OCI-LY7 (cell line): ENCODE data around the gene ALDH1L2. TPM values are rescaled to one million over a fixed set of nuclear protein-coding genes. Genes with fewer than 3 reads are reported as not detected.

Experiments
- BruUV-seq: library from RNA; stranded (reverse); fragments of 400-500 nt; replicated peaks from 2 replicates; lab custom pipeline; 2021; lab: Mats Ljungman, UMichigan
- CTCF ChIA-PET: fragments of 300-600 bp; sonication (Branson Sonifier 250); formaldehyde crosslinking; loops from one replicate; lab custom pipeline; 2022; ENCODE audit warnings: antibody characterized with exemption; ENCODE audit not compliant: unreplicated experiment; lab: Charles Lee
- POLR2A ChIA-PET: fragments of 300-600 bp; sonication (Branson Sonifier 250); formaldehyde crosslinking; loops from one replicate; lab custom pipeline; 2022; ENCODE audit warnings: antibody characterized with exemption; lab: Charles Lee
- DNase-seq: peaks from one replicate; pipeline ENCODE4 v3.0.0-alpha.2; 2015; ENCODE audit warnings: low spot score
- H2AFZ ChIP-seq: fragments of 200-600 bp; sonication (generic), shearing (Covaris generic); 2 replicates; pipeline ENCODE4 v1.6.1; 2014; ENCODE audit warnings: mild to moderate bottlenecking, antibody characterized with exemption, low read length, moderate library complexity
- H3K27ac ChIP-seq: fragments of 200-600 bp; sonication (generic); 2 replicates; pipeline ENCODE4 v1.5.1; 2014; ENCODE audit warnings: mixed run types, low read depth, mild to moderate bottlenecking, moderate library complexity, low read length, inconsistent platforms; ENCODE audit not compliant: poor library complexity, severe bottlenecking
- H3K36me3 ChIP-seq: fragments of 200-600 bp; sonication (generic); 2 replicates; pipeline ENCODE4 v1.6.1; 2014; ENCODE audit warnings: mild to moderate bottlenecking, antibody characterized with exemption, low read length, moderate library complexity, mixed read lengths; ENCODE audit not compliant: insufficient read depth
- H3K4me1 ChIP-seq: fragments of 200-600 bp; sonication (generic); 2 replicates; pipeline ENCODE4 v1.5.1; 2014; ENCODE audit warnings: mild to moderate bottlenecking, low read length; ENCODE audit not compliant: insufficient read depth, poor library complexity, severe bottlenecking
- H3K4me2 ChIP-seq: fragments of 200-600 bp; sonication (generic); 2 replicates; pipeline ENCODE4 v1.6.1; 2014; ENCODE audit warnings: mild to moderate bottlenecking, low read length
- H3K4me3 ChIP-seq: fragments of 200-600 bp; sonication (generic); 2 replicates; pipeline ENCODE4 v1.5.1; 2014; ENCODE audit warnings: mild to moderate bottlenecking, low read depth, low read length; ENCODE audit not compliant: poor library complexity, severe bottlenecking
- H3K79me2 ChIP-seq: fragments of 200-600 bp; sonication (generic); 2 replicates; pipeline ENCODE4 v1.6.1; 2016; ENCODE audit warnings: low read depth, mild to moderate bottlenecking, low read length, moderate library complexity, mixed read lengths; ENCODE audit not compliant: insufficient read depth
- H3K9me2 ChIP-seq: fragments of 200-600 bp; sonication (generic); 2 replicates; pipeline ENCODE4 v1.6.1; 2016; ENCODE audit warnings: mild to moderate bottlenecking, low read length, mixed read lengths; ENCODE audit not compliant: insufficient read depth
- H3K9me3 ChIP-seq: fragments of 200-600 bp; sonication (generic); 2 replicates; pipeline ENCODE4 v1.6.1; 2014; ENCODE audit warnings: mild to moderate bottlenecking, mixed run types, low read length, mixed read lengths
- H4K20me1 ChIP-seq: fragments of 200-600 bp; sonication (generic); 2 replicates; pipeline ENCODE4 v1.6.1; 2014; ENCODE audit warnings: mild to moderate bottlenecking, antibody characterized with exemption, low read length, moderate library complexity, mixed read lengths; ENCODE audit not compliant: insufficient read depth
- EZH2phosphoT487 ChIP-seq: fragments of 200-600 bp; sonication (generic); IDR thresholded peaks from 2 replicates; pipeline ENCODE4 v1.6.1; 2018; ENCODE audit warnings: low read depth, borderline replicate concordance, mild to moderate bottlenecking, mixed run types, antibody characterized with exemption, low read length, moderate library complexity, mixed read lengths
- intact Hi-C: fragments of 100-400 bp; cut with micrococcal nuclease; formaldehyde crosslinking; loops from one replicate; pipeline ENCODE4 v1.10.0; 2022; ENCODE audit not compliant: unreplicated experiment
- total RNA-seq, 2 experiments: library from RNA; depleted of rRNA in 1 of 2; stranded (reverse); fragments of >200 nt in 1 of 2; shearing (Covaris generic) in 1 of 2; gene quantifications; 2 replicates each; pipeline ENCODE4 v1.2.3, GENCODE V29; 2014 to 2022
- TF ChIP-seq, protein P1 (sequence below): fragments of 200-600 bp; sonication (generic); conservative IDR thresholded peaks from 2 replicates; pipeline ENCODE4 v1.5.1; 2014; ENCODE audit warnings: mild to moderate bottlenecking, antibody characterized with exemption, low read length, moderate library complexity, mixed read lengths

Gene ALDH1L2
- total RNA-seq, 2 experiments from 2014 or later, result 0.25 TPM; not detected in 1

DNA sequence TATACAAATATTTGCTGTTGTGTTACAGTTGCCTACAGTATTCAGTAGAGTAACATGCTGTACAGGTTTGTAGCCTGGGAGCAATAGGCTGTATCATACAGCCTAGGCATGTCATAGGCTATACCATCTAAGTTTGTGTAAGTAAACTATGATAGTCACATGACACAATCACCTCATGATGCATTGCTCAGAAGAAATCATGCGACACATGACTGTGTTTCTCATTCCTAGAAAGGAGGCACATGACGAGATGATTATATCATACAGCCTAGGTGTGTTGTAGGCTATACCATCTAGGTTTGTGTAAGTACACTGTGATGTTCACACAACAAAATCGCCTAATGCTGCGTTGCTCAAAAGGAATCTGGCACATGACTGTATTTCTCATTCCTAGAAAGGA lies 66.2 kb downstream of the ALDH1L2 start:
- Histone ChIP-seq H3K9me2 (no peaks in the 10 kb centered on the region), H2AFZ (no peak overlapping the region), H3K9me3 (no peaks in the 10 kb centered on the region), H3K4me1 (no peaks in the 10 kb centered on the region), H3K79me2 (no peaks in the 10 kb centered on the region), H3K27ac (no peak overlapping the region), H4K20me1 (no peaks in the 10 kb centered on the region), H3K36me3 (peaks cover 38% of the 10 kb centered on the region), H3K4me2 (no peak overlapping the region), H3K4me3 (no peak overlapping the region)
- TF ChIP-seq, protein P1, sequence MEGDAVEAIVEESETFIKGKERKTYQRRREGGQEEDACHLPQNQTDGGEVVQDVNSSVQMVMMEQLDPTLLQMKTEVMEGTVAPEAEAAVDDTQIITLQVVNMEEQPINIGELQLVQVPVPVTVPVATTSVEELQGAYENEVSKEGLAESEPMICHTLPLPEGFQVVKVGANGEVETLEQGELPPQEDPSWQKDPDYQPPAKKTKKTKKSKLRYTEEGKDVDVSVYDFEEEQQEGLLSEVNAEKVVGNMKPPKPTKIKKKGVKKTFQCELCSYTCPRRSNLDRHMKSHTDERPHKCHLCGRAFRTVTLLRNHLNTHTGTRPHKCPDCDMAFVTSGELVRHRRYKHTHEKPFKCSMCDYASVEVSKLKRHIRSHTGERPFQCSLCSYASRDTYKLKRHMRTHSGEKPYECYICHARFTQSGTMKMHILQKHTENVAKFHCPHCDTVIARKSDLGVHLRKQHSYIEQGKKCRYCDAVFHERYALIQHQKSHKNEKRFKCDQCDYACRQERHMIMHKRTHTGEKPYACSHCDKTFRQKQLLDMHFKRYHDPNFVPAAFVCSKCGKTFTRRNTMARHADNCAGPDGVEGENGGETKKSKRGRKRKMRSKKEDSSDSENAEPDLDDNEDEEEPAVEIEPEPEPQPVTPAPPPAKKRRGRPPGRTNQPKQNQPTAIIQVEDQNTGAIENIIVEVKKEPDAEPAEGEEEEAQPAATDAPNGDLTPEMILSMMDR, result no peak
- TF ChIP-seq EZH2phosphoT487, result no peak
- no TSS peak for BruUV-seq
- POLR2A ChIA-PET, result interaction anchor here (0.7 kb wide), 1 partner anchor 37 kb away, joined by 3 read pairs; no protein-coding TSS in a partner anchor
- intact Hi-C loops, result no loop called here
- peak; percentile 8 for DNase-seq
- CTCF ChIA-PET, result no interaction called here

DNA sequence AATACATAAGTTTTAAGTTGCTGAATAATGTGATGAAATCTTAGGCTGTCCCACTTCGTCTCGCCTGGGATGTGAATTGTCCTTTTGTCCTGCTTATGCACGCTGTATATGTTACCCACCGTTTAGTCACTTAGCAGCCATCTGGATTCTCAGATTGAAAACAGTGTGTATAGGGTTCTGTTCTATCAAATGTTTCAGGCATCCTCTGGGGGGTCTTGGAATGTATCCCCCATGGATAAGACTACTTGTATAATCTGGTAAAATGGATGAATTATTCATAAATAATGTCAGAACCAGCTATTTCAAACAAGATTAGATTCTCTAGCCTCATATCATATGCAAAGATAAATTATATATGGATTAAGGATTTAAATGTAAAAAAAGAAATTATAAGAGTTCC lies 68.7 kb downstream of the ALDH1L2 start:
- Histone ChIP-seq H3K4me3 (no peak overlapping the region), H3K79me2 (no peaks in the 10 kb centered on the region), H3K9me3 (no peaks in the 10 kb centered on the region), H3K4me2 (no peak overlapping the region), H2AFZ (no peak overlapping the region), H3K4me1 (no peaks in the 10 kb centered on the region), H4K20me1 (no peaks in the 10 kb centered on the region), H3K36me3 (peaks cover 55% of the 10 kb centered on the region), H3K27ac (no peak overlapping the region), H3K9me2 (no peaks in the 10 kb centered on the region)
- ChIA-PET POLR2A (interaction anchor here (0.7 kb wide), 1 partner anchor 1090 kb away, joined by 4 read pairs; no protein-coding TSS in a partner anchor), CTCF (no interaction called here)
- intact Hi-C loops, result no loop called here
- TF ChIP-seq, protein P1, result no peak
- no peak for TF ChIP-seq EZH2phosphoT487
- BruUV-seq, result no TSS peak
- DNase-seq, result no peak

DNA sequence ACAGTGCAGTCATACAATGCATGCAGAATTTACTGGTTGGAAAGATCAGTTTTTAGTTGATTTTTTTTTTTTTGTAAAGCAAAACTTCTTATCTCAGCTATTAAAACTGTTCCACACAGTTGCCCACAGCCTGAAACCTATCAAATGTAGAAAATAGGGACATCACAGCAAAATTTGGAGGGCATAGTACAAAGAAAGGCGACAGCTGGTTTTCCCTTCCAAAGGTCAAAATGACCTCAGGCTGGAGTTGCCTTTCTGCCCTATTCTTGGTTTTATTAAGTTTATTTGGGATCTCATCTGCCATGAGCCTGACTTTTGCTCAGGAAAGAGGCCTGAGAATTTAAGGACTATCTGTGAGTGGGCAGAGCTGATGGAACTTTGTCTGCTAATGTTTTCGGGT lies 69.7 kb downstream of the ALDH1L2 start:
- H2AFZ ChIP-seq, result no peak overlapping the region
- H3K9me3 ChIP-seq, result no peaks in the 10 kb centered on the region
- no peaks in the 10 kb centered on the region for H4K20me1 ChIP-seq
- CTCF ChIA-PET, result no interaction called here
- no peak overlapping the region for H3K4me2 ChIP-seq
- H3K9me2 ChIP-seq, result no peaks in the 10 kb centered on the region
- TF ChIP-seq EZH2phosphoT487, result no peak
- TF ChIP-seq, protein P1, result no peak
- POLR2A ChIA-PET, result interaction anchor here (0.7 to 1.2 kb wide), 2 partner anchors 13 to 51 kb away, joined by 4 to 7 read pairs; no protein-coding TSS in a partner anchor
- intact Hi-C loops, result no loop called here
- no peaks in the 10 kb centered on the region for H3K79me2 ChIP-seq
- no peak overlapping the region for H3K4me3 ChIP-seq
- peaks cover 64% of the 10 kb centered on the region for H3K36me3 ChIP-seq
- DNase-seq, result no peak
- no peak overlapping the region for H3K27ac ChIP-seq
- H3K4me1 ChIP-seq, result no peaks in the 10 kb centered on the region
- BruUV-seq, result no TSS peak
